Medulla oblongata (tissue), 1 donor: Measurements from ENCODE around the gene TOX2.
"Not testable (repeated sequence)": the region's sequence is repeated elsewhere in the genome, so short reads cannot be mapped to it uniquely, and the experiment has no call there.

ENCODE experiments used
- DNase-seq: peaks from one replicate; pipeline ENCODE4 v3.0.0-alpha.2; 2015; ENCODE audit errors: extremely low spot score

Gene TOX2

GRCh38 chr20:44033344-44033743 is 118.7 kb downstream of the TOX2 start:
- DNase-seq = no peak

GRCh38 chr20:44033873-44034272 is 119.2 kb downstream of the TOX2 start:
- DNase-seq = no peak

- DNase-seq = no peak
These were observed 119.8 kb downstream of the TOX2 start for GRCh38 chr20:44034451-44034850.

- DNase-seq = no peak
These were observed 120.4 kb downstream of the TOX2 start for GRCh38 chr20:44034965-44035635.

GRCh38 chr20:44035924-44036323 is 121.3 kb downstream of the TOX2 start:
- no peak for DNase-seq

GRCh38 chr20:44036441-44036840 is 121.8 kb downstream of the TOX2 start:
- no peak for DNase-seq

- peak; percentile 7 for DNase-seq
These were observed 124.0 kb downstream of the TOX2 start for GRCh38 chr20:44038681-44039123.

- DNase-seq = no peak
These were observed 124.5 kb downstream of the TOX2 start for GRCh38 chr20:44039147-44039546.

- no peak for DNase-seq
These were observed 125.1 kb downstream of the TOX2 start for GRCh38 chr20:44039741-44040140.

GRCh38 chr20:44040202-44040915 is 125.7 kb downstream of the TOX2 start:
- DNase-seq = no peak

- DNase-seq = no peak
These were observed 126.3 kb downstream of the TOX2 start for GRCh38 chr20:44041001-44041400.

GRCh38 chr20:44044712-44045111 is 130.1 kb downstream of the TOX2 start:
- DNase-seq = not testable (repeated sequence)

- no peak for DNase-seq
These were observed 135.7 kb downstream of the TOX2 start for GRCh38 chr20:44050327-44050726.

- no peak for DNase-seq
These were observed 136.4 kb downstream of the TOX2 start for GRCh38 chr20:44050925-44051660.

GRCh38 chr20:44051661-44052000 is 137.0 kb downstream of the TOX2 start:
- no peak for DNase-seq

GRCh38 chr20:44052166-44052565 is 137.5 kb downstream of the TOX2 start:
- no peak for DNase-seq

GRCh38 chr20:44053046-44053445 is 138.4 kb downstream of the TOX2 start:
- no peak for DNase-seq

- DNase-seq = no peak
These were observed 139.5 kb downstream of the TOX2 start for GRCh38 chr20:44054118-44054517.

GRCh38 chr20:44054849-44055248 is 140.2 kb downstream of the TOX2 start:
- DNase-seq = no peak

GRCh38 chr20:44056010-44056698 is 141.5 kb downstream of the TOX2 start:
- peak; percentile 58 for DNase-seq

- DNase-seq = no peak
These were observed 143.3 kb downstream of the TOX2 start for GRCh38 chr20:44057698-44058675.
